H9 (cell line): ENCODE results near the gene HSPE1. TPM values are rescaled to one million over a fixed set of nuclear protein-coding genes. Genes with fewer than 3 reads are reported as not detected.
"Not testable (repeated sequence)": the region's sequence is repeated elsewhere in the genome, so short reads cannot be mapped to it uniquely, and the experiment has no call there.

Experiments used
- DNase-seq: peaks from one replicate; pipeline ENCODE4 v3.0.0-alpha.2; 2017
- H2AFZ ChIP-seq: one replicate; pipeline ENCODE4 v1.6.1; 2013; ENCODE audit warnings: mild to moderate bottlenecking, low read length, control low read depth, moderate library complexity
- H2AK5ac ChIP-seq: 2 replicates; pipeline ENCODE4 v1.6.1; 2013; ENCODE audit warnings: low read length, control low read depth, mixed read lengths; ENCODE audit not compliant: insufficient read length
- H2BK120ac ChIP-seq: one replicate; pipeline ENCODE4 v1.6.1; 2013; ENCODE audit warnings: low read depth, mild to moderate bottlenecking, low read length, control low read depth, inconsistent platforms; ENCODE audit not compliant: poor library complexity, severe bottlenecking
- H2BK12ac ChIP-seq: 2 replicates; pipeline ENCODE4 v1.6.1; 2013; ENCODE audit warnings: low read length, control low read depth, mixed read lengths, low read depth; ENCODE audit not compliant: insufficient read length
- H2BK15ac ChIP-seq: 2 replicates; pipeline ENCODE4 v1.6.1; 2013; ENCODE audit warnings: low read depth, low read length, control low read depth
- H2BK20ac ChIP-seq: one replicate; pipeline ENCODE4 v1.6.1; 2013; ENCODE audit warnings: low read depth, mild to moderate bottlenecking, low read length, control low read depth, inconsistent platforms; ENCODE audit not compliant: poor library complexity, severe bottlenecking
- H2BK5ac ChIP-seq: 2 replicates; pipeline ENCODE4 v1.6.1; 2013; ENCODE audit warnings: low read length, control low read depth, mixed read lengths; ENCODE audit not compliant: insufficient read length
- H3K14ac ChIP-seq: 2 replicates; pipeline ENCODE4 v1.6.1; 2013; ENCODE audit warnings: low read length, control low read depth; ENCODE audit not compliant: insufficient read depth
- H3K18ac ChIP-seq: 2 replicates; pipeline ENCODE4 v1.6.1; 2013; ENCODE audit warnings: low read depth, mild to moderate bottlenecking, mixed read lengths, low read length, control low read depth; ENCODE audit not compliant: insufficient read length
- H3K23ac ChIP-seq: 2 replicates; pipeline ENCODE4 v1.6.1; 2013; ENCODE audit warnings: low read length, control low read depth, mixed read lengths, low read depth; ENCODE audit not compliant: insufficient read length
- H3K23me2 ChIP-seq: 2 replicates; pipeline ENCODE4 v1.6.1; 2013; ENCODE audit warnings: low read depth, mild to moderate bottlenecking, mixed read lengths, low read length, control low read depth; ENCODE audit not compliant: insufficient read length, poor library complexity, severe bottlenecking
- H3K27ac ChIP-seq: 2 replicates; pipeline ENCODE4 v1.5.1; 2013; ENCODE audit warnings: low read length, control low read depth, mixed read lengths, low read depth; ENCODE audit not compliant: insufficient read length
- H3K27me3 ChIP-seq: 2 replicates; pipeline ENCODE4 v1.6.1; 2013; ENCODE audit warnings: low read length, control low read depth, inconsistent platforms; ENCODE audit not compliant: insufficient read depth
- H3K4ac ChIP-seq: 2 replicates; pipeline ENCODE4 v1.6.1; 2013; ENCODE audit warnings: low read depth, mild to moderate bottlenecking, control low read depth, inconsistent platforms, low read length, moderate library complexity
- H3K4me1 ChIP-seq: 2 replicates; pipeline ENCODE4 v1.6.1; 2013; ENCODE audit warnings: low read length, control low read depth, inconsistent platforms; ENCODE audit not compliant: insufficient read depth
- H3K4me2 ChIP-seq: 2 replicates; pipeline ENCODE4 v1.6.1; 2013; ENCODE audit warnings: low read length, control low read depth, mixed read lengths; ENCODE audit not compliant: insufficient read length, insufficient read depth
- H3K56ac ChIP-seq: 2 replicates; pipeline ENCODE4 v1.6.1; 2013; ENCODE audit warnings: low read depth, mild to moderate bottlenecking, mixed read lengths, low read length, control low read depth; ENCODE audit not compliant: insufficient read length
- H3K79me1 ChIP-seq: 2 replicates; pipeline ENCODE4 v1.6.1; 2013; ENCODE audit warnings: low read depth, mild to moderate bottlenecking, moderate library complexity, low read length, control low read depth, inconsistent platforms; ENCODE audit not compliant: insufficient read depth, poor library complexity, severe bottlenecking
- H3K79me2 ChIP-seq: 2 replicates; pipeline ENCODE4 v1.6.1; 2013; ENCODE audit warnings: low read length, control low read depth, inconsistent platforms; ENCODE audit not compliant: insufficient read depth
- H3K9ac ChIP-seq: 2 replicates; pipeline ENCODE4 v1.6.1; 2013; ENCODE audit warnings: low read length, control low read depth, mixed read lengths; ENCODE audit not compliant: insufficient read length; ENCODE audit errors: extremely low read depth
- H3K9me3 ChIP-seq: one replicate; pipeline ENCODE4 v1.6.1; 2013; ENCODE audit warnings: low read depth, low read length, inconsistent platforms; ENCODE audit not compliant: control insufficient read depth
- H3T11ph ChIP-seq: one replicate; pipeline ENCODE4 v1.6.1; 2013; ENCODE audit warnings: mild to moderate bottlenecking, low read length, control low read depth, inconsistent platforms
- H4K20me1 ChIP-seq: one replicate; pipeline ENCODE4 v1.6.1; 2013; ENCODE audit not compliant: control insufficient read depth, insufficient read length, insufficient read depth
- H4K5ac ChIP-seq: 2 replicates; pipeline ENCODE4 v1.6.1; 2013; ENCODE audit warnings: low read depth, mild to moderate bottlenecking, mixed read lengths, low read length, control low read depth; ENCODE audit not compliant: insufficient read length
- H4K8ac ChIP-seq: replicated peaks from 2 replicates; pipeline ENCODE4 v1.6.1; 2013; ENCODE audit warnings: low read length, control low read depth, mixed read lengths, low read depth; ENCODE audit not compliant: insufficient read length
- H4K91ac ChIP-seq: 2 replicates; pipeline ENCODE4 v1.6.1; 2013; ENCODE audit warnings: low read depth, mild to moderate bottlenecking, moderate library complexity, mixed read lengths, low read length, control low read depth; ENCODE audit not compliant: insufficient read length
- H3K27ac Mint-ChIP-seq, 3 experiments: 2 replicates in 2 of 3; 3 replicates in 1 of 3; pipeline ENCODE4 v1.8.0; 2020 to 2021; ENCODE audit warnings: mixed read lengths in 3 of 3, mild to moderate bottlenecking in 1 of 3, moderate library complexity in 1 of 3
- H3K27me3 Mint-ChIP-seq: 2 replicates; pipeline ENCODE4 v1.8.0; 2021; ENCODE audit warnings: low read depth, mild to moderate bottlenecking, moderate library complexity, mixed read lengths
- H3K36me3 Mint-ChIP-seq, 3 experiments: 2 replicates in 2 of 3; 3 replicates in 1 of 3; pipeline ENCODE4 v1.8.0; 2020 to 2021; ENCODE audit warnings: low read depth in 3 of 3, mixed read lengths in 3 of 3; ENCODE audit not compliant: insufficient read depth in 1 of 3
- H3K4me1 Mint-ChIP-seq, 2 experiments: 2 replicates each; pipeline ENCODE4 v1.8.0; 2020; ENCODE audit warnings: mixed read lengths in 2 of 2
- H3K4me3 Mint-ChIP-seq, 2 experiments: 2 replicates in 1 of 2; 3 replicates in 1 of 2; pipeline ENCODE4 v1.8.0; 2020 to 2021; ENCODE audit warnings: mild to moderate bottlenecking in 2 of 2, mixed read lengths in 2 of 2, moderate library complexity in 1 of 2
- H3K9me3 Mint-ChIP-seq, 2 experiments: 2 replicates in 1 of 2; 3 replicates in 1 of 2; pipeline ENCODE4 v1.8.0; 2020; ENCODE audit warnings: mild to moderate bottlenecking in 2 of 2, mixed read lengths in 2 of 2, moderate library complexity in 1 of 2
- whole genome bisulfite sequencing: extraction: QIAGEN DNeasy Blood & Tissue Kit; methylation state at CpG from one replicate; pipeline ENCODE4 v1.1.7; 2013; ENCODE audit warnings: missing lambda C conversion rate, low lambda C conversion rate, mixed read lengths; ENCODE audit not compliant: insufficient read length; ENCODE audit errors: extremely low coverage; 5-methylcytosine and 5-hydroxymethylcytosine counted together
- total RNA-seq: library from RNA; stranded (reverse); gene quantifications from 2 replicates; pipeline ENCODE4 v1.2.1, GENCODE V29; 2021
- TF ChIP-seq, protein P1 (sequence below): fragments of 200-600 bp; sonication (generic); conservative IDR thresholded peaks from 3 replicates; pipeline ENCODE4 v1.8.0; 2021; ENCODE audit warnings: antibody characterized with exemption, mild to moderate bottlenecking

HSPE1 gene
- total RNA-seq, 1 experiment from 2014 or later = 347 TPM

GRCh38 chr2:197450465-197450864, 49.7 kb upstream of the HSPE1 start:
- Histone ChIP-seq H4K8ac (no peak overlapping the region), H3K79me1 (no peaks in the 10 kb centered on the region), H3K27me3 (no peaks in the 10 kb centered on the region), H4K5ac (no peak overlapping the region), H4K20me1 (no peaks in the 10 kb centered on the region), H2BK20ac (no peak overlapping the region), H2BK5ac (no peak overlapping the region), H3T11ph (no peak overlapping the region), H3K23ac (no peak overlapping the region), H3K18ac (no peak overlapping the region), H3K4me1 (no peaks in the 10 kb centered on the region), H3K14ac (no peak overlapping the region), H3K4me2 (no peak overlapping the region), H4K91ac (no peak overlapping the region), H3K9ac (no peak overlapping the region), H2BK120ac (no peak overlapping the region), H3K79me2 (peaks cover 10% of the 10 kb centered on the region; the same call in 1 of the 2 replicates), H3K23me2 (no peaks in the 10 kb centered on the region), H2AK5ac (no peak overlapping the region), H2AFZ (no peak overlapping the region), H3K56ac (no peak overlapping the region), H2BK12ac (no peak overlapping the region), H2BK15ac (no peak overlapping the region), H3K27ac (no peak overlapping the region), H3K4ac (no peak overlapping the region), H3K9me3 (no peaks in the 10 kb centered on the region)
- Mint-ChIP-seq H3K36me3 (no peaks in the 10 kb centered on the region), H3K4me3 (no peak overlapping the region), H3K9me3 (no peaks in the 10 kb centered on the region; a peak in 1 of 5 replicates), H3K27ac (no peak overlapping the region), H3K4me1 (peaks cover 12 to 16% of the 10 kb centered on the region in 2 experiments), H3K27me3 (no peaks in the 10 kb centered on the region)
- no CpG with 5 or more reads among the region's 25 CpGs for WGBS
- TF ChIP-seq, protein P1, sequence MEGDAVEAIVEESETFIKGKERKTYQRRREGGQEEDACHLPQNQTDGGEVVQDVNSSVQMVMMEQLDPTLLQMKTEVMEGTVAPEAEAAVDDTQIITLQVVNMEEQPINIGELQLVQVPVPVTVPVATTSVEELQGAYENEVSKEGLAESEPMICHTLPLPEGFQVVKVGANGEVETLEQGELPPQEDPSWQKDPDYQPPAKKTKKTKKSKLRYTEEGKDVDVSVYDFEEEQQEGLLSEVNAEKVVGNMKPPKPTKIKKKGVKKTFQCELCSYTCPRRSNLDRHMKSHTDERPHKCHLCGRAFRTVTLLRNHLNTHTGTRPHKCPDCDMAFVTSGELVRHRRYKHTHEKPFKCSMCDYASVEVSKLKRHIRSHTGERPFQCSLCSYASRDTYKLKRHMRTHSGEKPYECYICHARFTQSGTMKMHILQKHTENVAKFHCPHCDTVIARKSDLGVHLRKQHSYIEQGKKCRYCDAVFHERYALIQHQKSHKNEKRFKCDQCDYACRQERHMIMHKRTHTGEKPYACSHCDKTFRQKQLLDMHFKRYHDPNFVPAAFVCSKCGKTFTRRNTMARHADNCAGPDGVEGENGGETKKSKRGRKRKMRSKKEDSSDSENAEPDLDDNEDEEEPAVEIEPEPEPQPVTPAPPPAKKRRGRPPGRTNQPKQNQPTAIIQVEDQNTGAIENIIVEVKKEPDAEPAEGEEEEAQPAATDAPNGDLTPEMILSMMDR = no peak
- no peak for DNase-seq

DNA sequence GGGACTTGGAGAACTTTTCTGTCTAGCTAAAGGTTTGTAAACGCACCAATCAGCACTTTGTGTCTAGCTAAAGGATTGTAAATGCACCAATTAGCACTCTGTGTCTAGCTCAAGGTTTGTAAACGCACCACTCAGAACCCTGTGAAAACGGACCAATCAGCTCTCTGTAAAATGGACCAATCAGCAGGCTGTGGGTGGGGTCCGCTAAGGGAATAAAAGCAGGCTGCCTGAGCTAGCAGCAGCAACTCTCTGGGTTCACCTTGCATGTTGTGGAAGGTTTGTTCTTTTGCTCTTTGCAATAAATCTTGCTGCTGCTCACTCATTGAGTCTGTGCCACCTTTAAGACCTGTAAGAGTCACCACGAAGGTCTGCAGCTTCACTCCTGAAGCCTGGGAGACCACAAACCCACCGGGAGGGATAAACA, 49.2 kb upstream of the HSPE1 start:
- H2BK20ac ChIP-seq, H2AFZ ChIP-seq, H2BK120ac ChIP-seq, H3K36me3 Mint-ChIP-seq, H3K4ac ChIP-seq, H3K9ac ChIP-seq, H3K4me1 ChIP-seq, H3K79me1 ChIP-seq, H3K56ac ChIP-seq, H2AK5ac ChIP-seq, H3K4me3 Mint-ChIP-seq, H3T11ph ChIP-seq, H3K18ac ChIP-seq, H2BK15ac ChIP-seq, H3K27ac ChIP-seq, H3K23ac ChIP-seq, H4K5ac ChIP-seq, H3K4me2 ChIP-seq, DNase-seq, H4K8ac ChIP-seq, H2BK12ac ChIP-seq, H3K9me3 Mint-ChIP-seq, H3K27ac Mint-ChIP-seq, H3K27me3 ChIP-seq, H4K20me1 ChIP-seq, H3K9me3 ChIP-seq, H3K27me3 Mint-ChIP-seq, H3K14ac ChIP-seq, H4K91ac ChIP-seq, H2BK5ac ChIP-seq, H3K23me2 ChIP-seq: not testable (repeated sequence)
- no CpG with 5 or more reads among the region's 6 CpGs for WGBS
- H3K79me2 ChIP-seq = peaks cover 15% of the 10 kb centered on the region; the same call in 1 of the 2 replicates
- H3K4me1 Mint-ChIP-seq = peaks cover 12 to 16% of the 10 kb centered on the region in 2 experiments
